ENCODE data around the gene MS4A6E.
"Not testable (repeated sequence)": the region's sequence is repeated elsewhere in the genome, so short reads cannot be mapped to it uniquely, and the experiment has no call there.

The MS4A6E gene
- 0 to 0.11 (median 0) reads per million in 9 experiments for total RNA-seq

GRCh38 chr11:60326955-60327354 lies at the start of gene MS4A6E:
Gene MS4A6E (plus strand): TSS chr11:60327255. CDS start chr11:60334896, 7,641 bp downstream.
- DNase-seq (no peak), ATAC-seq (replicated peaks) (no peak)
- H3K4me3 Mint-ChIP-seq, result no peak within 1 kb of the TSS
- H3K27ac Mint-ChIP-seq, result no peak within 1 kb of the TSS
- H3K4me1 Mint-ChIP-seq (ENCODE audit: low read depth in 2 of 2), result no peaks in the 10 kb centered on the region
- H3K27me3 Mint-ChIP-seq, result peaks cover 0 to 14% of the 10 kb centered on the region in 2 donors
- H3K9me3 Mint-ChIP-seq, result no peaks in the 10 kb centered on the region
- H3K36me3 Mint-ChIP-seq (ENCODE audit: insufficient read depth), result no peaks in the 10 kb centered on the region

GRCh38 chr11:60280412-60280811 lies 46.6 kb upstream of the MS4A6E start, which contains the start of gene MS4A4A:
Gene MS4A4A (plus strand): TSS chr11:60280666. CDS start chr11:60280676, 10 bp downstream.
- H3K4me1 Mint-ChIP-seq (ENCODE audit: low read depth in 2 of 2), result no peaks in the 10 kb centered on the region
- DNase-seq (no peak), ATAC-seq (replicated peaks) (peak; percentile 41)
- no peak within 1 kb of the TSS for H3K4me3 Mint-ChIP-seq
- no peak within 1 kb of the TSS for H3K27ac Mint-ChIP-seq
- no peaks in the 10 kb centered on the region for H3K36me3 Mint-ChIP-seq (ENCODE audit: insufficient read depth)
- H3K9me3 Mint-ChIP-seq, result no peaks in the 10 kb centered on the region
- H3K27me3 Mint-ChIP-seq, result peaks cover 21 to 34% of the 10 kb centered on the region in 2 donors

- no peak for DNase-seq
- H3K36me3 Mint-ChIP-seq (ENCODE audit: insufficient read depth), result no peaks in the 10 kb centered on the region
- peaks cover 21 to 34% of the 10 kb centered on the region in 2 donors for H3K27me3 Mint-ChIP-seq
- no peak for ATAC-seq (replicated peaks)
- no peak overlapping the region for H3K4me3 Mint-ChIP-seq
- H3K27ac Mint-ChIP-seq, result no peak overlapping the region
- H3K4me1 Mint-ChIP-seq (ENCODE audit: low read depth in 2 of 2), result no peaks in the 10 kb centered on the region
- H3K9me3 Mint-ChIP-seq, result no peaks in the 10 kb centered on the region
Measured at GRCh38 chr11:60281485-60281884, 45.6 kb upstream of the MS4A6E start.

GRCh38 chr11:60282286-60282685 lies 44.8 kb upstream of the MS4A6E start:
- ATAC-seq (replicated peaks), result no peak
- Mint-ChIP-seq H3K4me1 (ENCODE audit: low read depth in 2 of 2) (no peaks in the 10 kb centered on the region), H3K27ac (no peak overlapping the region), H3K9me3 (no peaks in the 10 kb centered on the region), H3K36me3 (ENCODE audit: insufficient read depth) (no peaks in the 10 kb centered on the region), H3K4me3 (no peak overlapping the region), H3K27me3 (peaks cover 21 to 27% of the 10 kb centered on the region in 2 donors)
- no peak for DNase-seq

GRCh38 chr11:60285411-60286126 lies 41.5 kb upstream of the MS4A6E start:
- H3K27me3 Mint-ChIP-seq, result peaks cover 9 to 24% of the 10 kb centered on the region in 2 donors
- not testable (repeated sequence) for DNase-seq; H3K36me3 Mint-ChIP-seq (ENCODE audit: insufficient read depth); ATAC-seq (replicated peaks); H3K4me3 Mint-ChIP-seq; H3K4me1 Mint-ChIP-seq (ENCODE audit: low read depth in 2 of 2); H3K9me3 Mint-ChIP-seq; H3K27ac Mint-ChIP-seq

- Mint-ChIP-seq H3K36me3 (ENCODE audit: insufficient read depth) (no peaks in the 10 kb centered on the region), H3K9me3 (no peaks in the 10 kb centered on the region), H3K27ac (no peak overlapping the region), H3K27me3 (peaks cover 10 to 11% of the 10 kb centered on the region in 2 donors), H3K4me3 (no peak overlapping the region), H3K4me1 (ENCODE audit: low read depth in 2 of 2) (no peaks in the 10 kb centered on the region)
- no peak for ATAC-seq (replicated peaks)
- no peak for DNase-seq
Measured at GRCh38 chr11:60288531-60288930, 38.5 kb upstream of the MS4A6E start.

- no peak for ATAC-seq (replicated peaks)
- H3K27me3 Mint-ChIP-seq, result peaks cover 10 to 28% of the 10 kb centered on the region in 2 donors
- H3K36me3 Mint-ChIP-seq (ENCODE audit: insufficient read depth), result no peaks in the 10 kb centered on the region
Measured at GRCh38 chr11:60292145-60292544, 34.9 kb upstream of the MS4A6E start.

GRCh38 chr11:60301178-60301577 lies 25.9 kb upstream of the MS4A6E start:
- Mint-ChIP-seq H3K27ac (no peak overlapping the region), H3K4me1 (ENCODE audit: low read depth in 2 of 2) (no peaks in the 10 kb centered on the region), H3K4me3 (no peak overlapping the region), H3K9me3 (no peaks in the 10 kb centered on the region), H3K27me3 (peaks cover 16 to 29% of the 10 kb centered on the region in 2 donors), H3K36me3 (ENCODE audit: insufficient read depth) (no peaks in the 10 kb centered on the region)
- DNase-seq (no peak), ATAC-seq (replicated peaks) (no peak)

More at GRCh38 chr11:60292145-60292544, 34.9 kb upstream of the MS4A6E start:
- no peaks in the 10 kb centered on the region for H3K4me1 Mint-ChIP-seq (ENCODE audit: low read depth in 2 of 2)
- no peak for DNase-seq
- no peak overlapping the region for H3K4me3 Mint-ChIP-seq
- H3K9me3 Mint-ChIP-seq, result no peaks in the 10 kb centered on the region
- no peak overlapping the region for H3K27ac Mint-ChIP-seq

- not testable (repeated sequence) for H3K4me1 Mint-ChIP-seq (ENCODE audit: low read depth in 2 of 2); H3K4me3 Mint-ChIP-seq; H3K9me3 Mint-ChIP-seq; ATAC-seq (replicated peaks); H3K36me3 Mint-ChIP-seq (ENCODE audit: insufficient read depth); DNase-seq; H3K27ac Mint-ChIP-seq
- peaks cover 20 to 27% of the 10 kb centered on the region in 2 donors for H3K27me3 Mint-ChIP-seq
Measured at GRCh38 chr11:60301884-60302283, 25.2 kb upstream of the MS4A6E start.

GRCh38 chr11:60303661-60304060 lies 23.4 kb upstream of the MS4A6E start:
- H3K27me3 Mint-ChIP-seq, result peaks cover 20 to 24% of the 10 kb centered on the region in 2 donors
- no peak overlapping the region for H3K4me3 Mint-ChIP-seq
- no peaks in the 10 kb centered on the region for H3K4me1 Mint-ChIP-seq (ENCODE audit: low read depth in 2 of 2)
- H3K9me3 Mint-ChIP-seq, result no peaks in the 10 kb centered on the region
- DNase-seq (no peak), ATAC-seq (replicated peaks) (no peak)
- no peaks in the 10 kb centered on the region for H3K36me3 Mint-ChIP-seq (ENCODE audit: insufficient read depth)
- H3K27ac Mint-ChIP-seq, result no peak overlapping the region

GRCh38 chr11:60305906-60306619 lies 21.0 kb upstream of the MS4A6E start:
- ATAC-seq (replicated peaks) (no peak), DNase-seq (no peak)
- Mint-ChIP-seq H3K27ac (no peak overlapping the region), H3K4me3 (no peak overlapping the region), H3K27me3 (peaks cover 20 to 28% of the 10 kb centered on the region in 2 donors), H3K36me3 (ENCODE audit: insufficient read depth) (no peaks in the 10 kb centered on the region), H3K9me3 (no peaks in the 10 kb centered on the region), H3K4me1 (ENCODE audit: low read depth in 2 of 2) (no peaks in the 10 kb centered on the region)

- DNase-seq, result no peak
- no peaks in the 10 kb centered on the region for H3K4me1 Mint-ChIP-seq (ENCODE audit: low read depth in 2 of 2)
Measured at GRCh38 chr11:60307507-60308195, 19.4 kb upstream of the MS4A6E start.

GRCh38 chr11:60310407-60310998 lies 16.6 kb upstream of the MS4A6E start:
- peak; percentile 22 for ATAC-seq (replicated peaks)
- Mint-ChIP-seq H3K36me3 (ENCODE audit: insufficient read depth) (no peaks in the 10 kb centered on the region), H3K4me1 (ENCODE audit: low read depth in 2 of 2) (no peaks in the 10 kb centered on the region), H3K27ac (no peak overlapping the region), H3K27me3 (peaks cover 6 to 16% of the 10 kb centered on the region in 2 donors), H3K4me3 (no peak overlapping the region), H3K9me3 (no peaks in the 10 kb centered on the region)
- DNase-seq, result no peak

More at GRCh38 chr11:60307507-60308195, 19.4 kb upstream of the MS4A6E start:
- Mint-ChIP-seq H3K9me3 (no peaks in the 10 kb centered on the region), H3K4me3 (no peak overlapping the region), H3K36me3 (ENCODE audit: insufficient read depth) (no peaks in the 10 kb centered on the region), H3K27ac (no peak overlapping the region), H3K27me3 (peaks cover 7 to 16% of the 10 kb centered on the region in 2 donors)
- no peak for ATAC-seq (replicated peaks)
